GM18505 (cell line): ENCODE results near the gene TTLL1.

Experiments
- ATAC-seq: cut with Tn5 transposase; IDR thresholded peaks from one replicate; pipeline ENCODE4 v1.9.1; 2021; ENCODE audit not compliant: unreplicated experiment
- POLR2A ChIP-seq: IDR thresholded peaks from 4 replicates; pipeline ENCODE4 v1.6.1; 2011; ENCODE audit warnings: borderline replicate concordance; ENCODE audit not compliant: insufficient read depth, insufficient read length; ENCODE audit errors: extremely low read depth

TTLL1 gene

DNA sequence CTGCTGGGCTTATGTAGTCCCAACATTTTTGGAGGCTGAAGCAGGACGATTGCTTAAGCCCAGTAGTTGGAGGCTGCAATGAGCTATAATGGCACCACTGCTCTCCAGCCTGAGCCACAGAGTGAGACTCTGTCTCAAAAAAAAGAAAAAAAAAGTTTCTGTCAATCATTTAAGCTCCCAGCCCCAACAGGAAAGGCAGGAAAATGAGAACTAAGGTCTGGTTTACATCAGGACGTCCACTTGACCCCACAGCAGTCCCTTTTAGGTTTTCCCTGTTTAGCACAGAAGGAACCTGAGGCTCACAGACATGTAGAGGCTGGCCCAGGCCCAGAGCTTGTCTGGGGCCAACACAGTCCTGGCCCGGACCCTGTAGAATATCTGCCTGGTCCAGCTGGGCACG is 9.2 kb upstream of the TTLL1 start:
- no peak for TF ChIP-seq POLR2A
- ATAC-seq: no peak

DNA sequence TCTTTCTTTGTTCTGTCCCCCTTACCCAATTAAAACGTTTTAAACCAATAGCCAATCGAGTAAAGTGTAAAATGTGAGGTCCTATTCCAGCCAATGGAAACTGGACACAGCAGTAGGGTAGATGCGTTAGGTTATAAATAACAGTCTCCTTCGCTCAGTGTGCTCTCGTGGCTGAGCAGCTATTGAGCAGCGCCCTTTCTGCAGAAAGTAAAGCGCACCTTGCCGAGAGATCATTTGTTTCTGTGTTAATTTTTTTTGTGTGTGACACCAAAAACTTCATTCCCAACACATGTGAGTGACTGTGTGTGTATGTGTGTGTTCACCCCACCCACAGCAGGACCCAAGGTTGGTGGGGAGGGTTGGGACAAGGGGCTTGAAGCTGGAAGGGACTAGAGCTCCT is 7.2 kb upstream of the TTLL1 start:
- no peak for TF ChIP-seq POLR2A
- ATAC-seq: no peak

GRCh38 chr22:43094551-43094950 is 5.4 kb upstream of the TTLL1 start:
- ATAC-seq: no peak

GRCh38 chr22:43094085-43094484 is 4.9 kb upstream of the TTLL1 start:
- no peak for TF ChIP-seq POLR2A
- ATAC-seq: no peak

More at GRCh38 chr22:43094551-43094950, 5.4 kb upstream of the TTLL1 start:
- TF ChIP-seq POLR2A: no peak

GRCh38 chr22:43092085-43092484 is 2.9 kb upstream of the TTLL1 start:
- ATAC-seq: no peak

DNA sequence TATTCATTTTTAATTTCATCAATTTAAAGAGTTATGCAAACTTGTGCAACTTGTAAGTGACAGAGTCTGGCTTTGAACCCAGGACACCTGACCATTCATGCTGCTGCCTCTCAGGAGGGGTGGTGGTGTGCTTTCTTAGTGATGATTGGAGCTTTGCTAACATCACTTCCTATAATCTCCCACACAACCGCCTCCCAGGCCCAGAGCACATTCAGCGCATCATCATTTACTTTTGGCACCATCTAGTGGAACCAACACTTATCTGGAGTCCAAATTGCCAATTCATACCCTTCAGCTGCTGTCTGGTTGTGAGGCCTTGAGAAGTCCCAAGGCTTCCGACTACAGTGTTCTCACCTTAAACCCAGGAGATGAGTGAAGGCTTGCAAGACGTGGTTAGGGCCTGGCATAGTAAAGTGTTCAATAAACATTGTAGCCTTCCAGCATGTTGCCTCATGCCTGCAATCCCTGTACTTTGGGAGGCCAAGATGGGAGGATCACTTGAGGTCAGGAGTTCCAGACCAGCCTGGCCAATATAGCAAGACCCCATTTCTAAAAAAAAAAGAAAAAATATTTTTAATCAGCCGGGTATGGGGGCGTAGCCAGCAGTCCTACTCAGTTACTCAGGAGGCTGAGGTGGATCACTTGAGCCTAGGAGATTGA is 1.1 kb upstream of the TTLL1 start:
- no peak for TF ChIP-seq POLR2A
- ATAC-seq: no peak

More at GRCh38 chr22:43092085-43092484, 2.9 kb upstream of the TTLL1 start:
- TF ChIP-seq POLR2A: no peak

DNA sequence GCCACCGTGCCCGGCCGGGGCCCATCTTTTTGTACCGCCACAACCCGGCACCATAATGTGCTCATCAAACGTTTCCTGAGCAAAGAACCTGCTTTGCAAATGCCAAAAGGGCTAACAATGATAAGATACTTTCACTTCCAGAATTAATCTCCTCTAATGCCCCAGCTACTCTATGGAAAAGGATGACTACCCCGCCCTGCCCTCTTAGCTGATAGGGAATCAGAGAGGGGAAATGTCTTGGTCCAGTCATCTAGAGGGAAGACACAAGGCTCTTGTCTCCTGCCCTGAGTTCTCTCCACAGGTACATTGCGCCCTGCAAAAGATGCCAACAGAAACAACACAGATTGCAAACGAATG is 586 bp downstream of the TTLL1 start:
- ATAC-seq: no peak
- no peak for TF ChIP-seq POLR2A

GRCh38 chr22:43085658-43086606 is 3.3 kb downstream of the TTLL1 start:
- TF ChIP-seq POLR2A: no peak
- no peak for ATAC-seq

GRCh38 chr22:43081968-43082367 is 7.2 kb downstream of the TTLL1 start:
- ATAC-seq: no peak
- TF ChIP-seq POLR2A: no peak

GRCh38 chr22:43080616-43081015 is 8.6 kb downstream of the TTLL1 start:
- no peak for TF ChIP-seq POLR2A
- ATAC-seq: no peak

- ATAC-seq: no peak
- no peak for TF ChIP-seq POLR2A
Observed at GRCh38 chr22:43079742-43080141, 9.4 kb downstream of the TTLL1 start.

DNA sequence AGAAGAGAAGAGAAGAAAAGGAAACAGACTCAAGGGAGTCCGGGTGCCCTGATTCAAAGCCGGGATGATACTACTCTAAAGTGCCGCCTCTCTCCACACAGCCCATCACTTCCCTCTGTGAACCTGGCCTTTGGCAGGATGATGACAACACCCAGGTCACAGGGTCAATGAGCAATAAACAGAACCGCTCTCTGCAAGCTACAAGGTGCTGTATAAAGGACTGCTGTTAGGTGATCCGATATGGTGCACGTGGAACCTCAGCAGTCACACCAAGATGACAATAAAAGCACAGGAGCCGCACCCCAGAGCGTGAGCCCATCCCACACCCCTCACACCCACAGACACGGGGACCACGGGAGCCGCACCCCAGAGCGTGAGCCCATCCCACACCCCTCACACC is 10.7 kb downstream of the TTLL1 start:
- ATAC-seq: no peak

DNA sequence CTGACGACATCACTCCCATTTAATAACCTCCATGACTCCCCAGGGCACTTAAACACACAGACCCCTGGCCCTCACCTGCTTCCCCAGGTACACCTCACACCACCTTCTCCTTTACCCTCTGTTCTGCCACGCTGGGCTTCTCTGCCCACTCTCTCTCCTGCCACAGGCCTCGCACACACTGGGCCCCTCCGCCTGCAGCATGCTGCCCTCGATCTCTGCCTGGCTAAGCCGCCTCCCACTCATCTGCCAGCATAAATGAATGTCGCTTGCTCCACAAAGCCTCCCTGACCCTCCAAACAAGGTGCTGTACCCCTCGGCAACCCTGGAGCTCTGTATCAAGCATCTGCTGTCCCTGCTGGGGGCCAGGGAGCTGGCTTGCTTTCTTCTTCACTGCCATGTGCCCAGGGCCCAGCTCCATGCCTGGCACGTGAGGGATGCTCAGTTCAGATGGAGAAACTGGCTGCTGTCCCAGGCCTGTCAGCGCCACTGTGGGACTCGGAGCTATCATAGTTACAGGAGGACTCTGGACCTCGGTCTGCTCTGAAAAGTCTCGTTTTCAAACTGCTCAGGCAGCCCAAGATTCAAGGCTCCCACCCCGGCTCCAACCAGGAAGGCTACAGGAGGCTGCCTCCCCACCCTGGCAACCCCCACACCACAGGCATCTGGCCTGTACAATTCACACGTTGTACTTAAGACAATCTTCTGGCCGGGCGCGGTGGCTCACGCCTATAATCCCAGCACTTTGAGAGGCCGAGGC is 11.9 kb downstream of the TTLL1 start:
- TF ChIP-seq POLR2A: no peak
- ATAC-seq: no peak

More for the DNA sequence above, 10.7 kb downstream of the TTLL1 start:
- TF ChIP-seq POLR2A: no peak

- no peak for ATAC-seq
- TF ChIP-seq POLR2A: no peak
Observed at GRCh38 chr22:43066844-43067385, 22.3 kb downstream of the TTLL1 start.

DNA sequence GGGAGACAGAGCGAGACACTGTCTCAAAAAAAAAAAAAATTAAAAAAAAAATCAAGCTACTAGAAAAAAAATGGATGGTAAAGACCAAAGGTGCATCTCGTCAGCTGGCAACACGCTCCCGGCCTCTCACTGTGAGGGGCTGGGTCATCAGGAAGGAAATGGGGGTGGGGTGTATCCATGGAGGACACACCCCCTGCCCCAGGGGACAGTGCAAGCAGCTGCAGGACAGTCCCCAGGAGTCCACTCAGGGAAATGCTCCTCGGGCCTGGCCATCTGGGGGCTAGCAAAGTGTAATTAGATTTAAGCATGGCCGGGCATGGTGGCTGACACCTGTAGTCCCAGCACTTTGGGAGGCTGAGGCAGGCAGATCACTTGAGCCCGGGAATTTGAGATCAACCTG is 23.1 kb downstream of the TTLL1 start:
- no peak for TF ChIP-seq POLR2A
- no peak for ATAC-seq
